WTC11 (cell line): Measurements from ENCODE around the gene PHACTR3.

Experiments used
- ATF1 ChIP-seq: sonication (generic); formaldehyde crosslinking; IDR thresholded peaks from 2 replicates; pipeline ENCODE4 v1.8.1; 2023; ENCODE audit warnings: mild to moderate bottlenecking, moderate library complexity, missing genetic modification reagents
- CREB1 ChIP-seq: sonication (generic); formaldehyde crosslinking; IDR thresholded peaks from 2 replicates; pipeline ENCODE4 v1.8.0; 2023; ENCODE audit warnings: mild to moderate bottlenecking, missing genetic modification reagents
- GABPB1 ChIP-seq: sonication (generic); formaldehyde crosslinking; IDR thresholded peaks from 2 replicates; pipeline ENCODE4 v1.8.1; 2023; ENCODE audit warnings: mild to moderate bottlenecking, missing genetic modification reagents
- JUN ChIP-seq: sonication (generic); formaldehyde crosslinking; IDR thresholded peaks from 2 replicates; pipeline ENCODE4 v1.8.0; 2023; ENCODE audit warnings: mild to moderate bottlenecking, missing genetic modification reagents
- NFYB ChIP-seq: sonication (generic); formaldehyde crosslinking; conservative IDR thresholded peaks from 2 replicates; pipeline ENCODE4 v1.8.0; 2022; ENCODE audit warnings: low read depth, missing genetic modification reagents
- SP1 ChIP-seq: sonication (generic); formaldehyde crosslinking; conservative IDR thresholded peaks from 2 replicates; pipeline ENCODE4 v1.8.1; 2022; ENCODE audit warnings: missing genetic modification reagents
- ZBTB21 ChIP-seq: sonication (generic); formaldehyde crosslinking; IDR thresholded peaks from 2 replicates; pipeline ENCODE4 v1.8.1; 2023; ENCODE audit warnings: mild to moderate bottlenecking, missing genetic modification reagents, borderline replicate concordance
- ZNF121 ChIP-seq: sonication (generic); formaldehyde crosslinking; IDR thresholded peaks from 2 replicates; pipeline ENCODE4 v1.8.0; 2023; ENCODE audit warnings: missing genetic modification reagents
- ZNF671 ChIP-seq: fragments of 250-450 bp; sonication (Bioruptor Pico); IDR thresholded peaks from 2 replicates; pipeline ENCODE4 v1.8.0; 2021; ENCODE audit warnings: mild to moderate bottlenecking
- TF ChIP-seq, protein P1 (sequence below): fragments of 200-600 bp; IDR thresholded peaks from 2 replicates; pipeline ENCODE4 v1.8.0; 2022; ENCODE audit warnings: antibody characterized with exemption
- TF ChIP-seq, protein P2 (sequence below): sonication (generic); formaldehyde crosslinking; IDR thresholded peaks from 2 replicates; pipeline ENCODE4 v1.8.1; 2023; ENCODE audit warnings: mild to moderate bottlenecking, missing genetic modification reagents, moderate library complexity
- TF ChIP-seq, protein P3 (sequence below): sonication (generic); formaldehyde crosslinking; IDR thresholded peaks from 2 replicates; pipeline ENCODE4 v1.8.1; 2023; ENCODE audit warnings: mild to moderate bottlenecking, moderate library complexity, missing genetic modification reagents

DNA sequence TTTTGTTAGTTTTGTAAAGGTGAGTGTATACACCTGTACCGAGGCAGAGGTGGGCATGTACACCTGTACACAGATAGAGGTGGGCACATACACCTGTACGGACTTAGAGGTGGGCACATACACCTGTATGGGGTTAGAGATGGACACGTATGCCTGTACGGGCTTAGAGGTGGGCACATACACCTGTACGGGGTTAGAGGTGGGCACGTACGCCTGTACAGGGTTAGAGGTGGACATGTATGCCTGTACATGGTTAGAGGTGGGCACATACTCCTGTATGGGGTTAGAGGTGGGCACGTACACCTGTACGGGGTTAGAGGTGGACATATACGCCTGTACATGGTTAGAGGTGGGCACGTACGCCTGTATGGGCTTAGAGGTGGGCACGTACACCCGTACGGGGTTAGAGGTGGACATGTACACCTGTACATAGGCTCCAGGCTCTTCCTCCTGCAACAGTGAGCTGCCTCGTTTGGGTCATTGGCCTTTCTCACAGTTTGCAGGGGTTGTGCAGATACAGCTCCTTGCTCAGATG lies 63.7 kb downstream of the PHACTR3 start:
- TF ChIP-seq, protein P1, sequence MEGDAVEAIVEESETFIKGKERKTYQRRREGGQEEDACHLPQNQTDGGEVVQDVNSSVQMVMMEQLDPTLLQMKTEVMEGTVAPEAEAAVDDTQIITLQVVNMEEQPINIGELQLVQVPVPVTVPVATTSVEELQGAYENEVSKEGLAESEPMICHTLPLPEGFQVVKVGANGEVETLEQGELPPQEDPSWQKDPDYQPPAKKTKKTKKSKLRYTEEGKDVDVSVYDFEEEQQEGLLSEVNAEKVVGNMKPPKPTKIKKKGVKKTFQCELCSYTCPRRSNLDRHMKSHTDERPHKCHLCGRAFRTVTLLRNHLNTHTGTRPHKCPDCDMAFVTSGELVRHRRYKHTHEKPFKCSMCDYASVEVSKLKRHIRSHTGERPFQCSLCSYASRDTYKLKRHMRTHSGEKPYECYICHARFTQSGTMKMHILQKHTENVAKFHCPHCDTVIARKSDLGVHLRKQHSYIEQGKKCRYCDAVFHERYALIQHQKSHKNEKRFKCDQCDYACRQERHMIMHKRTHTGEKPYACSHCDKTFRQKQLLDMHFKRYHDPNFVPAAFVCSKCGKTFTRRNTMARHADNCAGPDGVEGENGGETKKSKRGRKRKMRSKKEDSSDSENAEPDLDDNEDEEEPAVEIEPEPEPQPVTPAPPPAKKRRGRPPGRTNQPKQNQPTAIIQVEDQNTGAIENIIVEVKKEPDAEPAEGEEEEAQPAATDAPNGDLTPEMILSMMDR, result no peak
- no peak for TF ChIP-seq GABPB1 (CRISPR knock-in tag)
- no peak for TF ChIP-seq ATF1 (CRISPR knock-in tag)
- no peak for TF ChIP-seq JUN (CRISPR knock-in tag)
- TF ChIP-seq NFYB (CRISPR knock-in tag), result no peak
- no peak for TF ChIP-seq CREB1 (CRISPR knock-in tag)
- TF ChIP-seq SP1, result no peak
- TF ChIP-seq ZNF121 (CRISPR knock-in tag), result no peak
- no peak for TF ChIP-seq ZBTB21 (CRISPR knock-in tag)
- TF ChIP-seq, protein P2, sequence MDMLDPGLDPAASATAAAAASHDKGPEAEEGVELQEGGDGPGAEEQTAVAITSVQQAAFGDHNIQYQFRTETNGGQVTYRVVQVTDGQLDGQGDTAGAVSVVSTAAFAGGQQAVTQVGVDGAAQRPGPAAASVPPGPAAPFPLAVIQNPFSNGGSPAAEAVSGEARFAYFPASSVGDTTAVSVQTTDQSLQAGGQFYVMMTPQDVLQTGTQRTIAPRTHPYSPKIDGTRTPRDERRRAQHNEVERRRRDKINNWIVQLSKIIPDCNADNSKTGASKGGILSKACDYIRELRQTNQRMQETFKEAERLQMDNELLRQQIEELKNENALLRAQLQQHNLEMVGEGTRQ (CRISPR knock-in tag), result no peak
- TF ChIP-seq, protein P3, sequence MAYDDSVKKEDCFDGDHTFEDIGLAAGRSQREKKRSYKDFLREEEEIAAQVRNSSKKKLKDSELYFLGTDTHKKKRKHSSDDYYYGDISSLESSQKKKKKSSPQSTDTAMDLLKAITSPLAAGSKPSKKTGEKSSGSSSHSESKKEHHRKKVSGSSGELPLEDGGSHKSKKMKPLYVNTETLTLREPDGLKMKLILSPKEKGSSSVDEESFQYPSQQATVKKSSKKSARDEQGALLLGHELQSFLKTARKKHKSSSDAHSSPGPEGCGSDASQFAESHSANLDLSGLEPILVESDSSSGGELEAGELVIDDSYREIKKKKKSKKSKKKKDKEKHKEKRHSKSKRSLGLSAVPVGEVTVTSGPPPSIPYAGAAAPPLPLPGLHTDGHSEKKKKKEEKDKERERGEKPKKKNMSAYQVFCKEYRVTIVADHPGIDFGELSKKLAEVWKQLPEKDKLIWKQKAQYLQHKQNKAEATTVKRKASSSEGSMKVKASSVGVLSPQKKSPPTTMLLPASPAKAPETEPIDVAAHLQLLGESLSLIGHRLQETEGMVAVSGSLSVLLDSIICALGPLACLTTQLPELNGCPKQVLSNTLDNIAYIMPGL (CRISPR knock-in tag), result no peak
- TF ChIP-seq ZNF671 (CRISPR knock-in tag), result no peak
